ENCODE measurements around the gene GPR156. TPM values are rescaled to one million over a fixed set of nuclear protein-coding genes. Genes with fewer than 3 reads are reported as not detected.

GPR156 gene
- polyA plus RNA-seq, 2 of the 4 experiments (the other 2 are of a cell fraction): 0.43 to 0.68 TPM

GRCh38 chr3:120203621-120204020 is 81.4 kb downstream of the GPR156 start:
- 83% methylated on average over 7 of the region's 7 CpGs for WGBS (ENCODE audit: missing lambda C conversion rate)
- ATAC-seq (no peak), FAIRE-seq (no peak), DNase-seq (ENCODE audit: low read depth in 1 of 2, low spot score in 1 of 2) (no peak)
- ChIA-PET POLR2A (interaction anchor here (1.0 kb wide), 1 partner anchor 108 kb away, joined by 5 read pairs; no protein-coding TSS in a partner anchor), CTCF (interaction anchor here (1.3 kb wide), 1 partner anchor 312 kb away, joined by 4 read pairs; no protein-coding TSS in a partner anchor)
- no peaks in the 10 kb centered on the region for H3K9me3 ChIP-seq
- peaks cover 5% of the 10 kb centered on the region; the same call in 1 of the 3 replicates for H3K4me1 ChIP-seq
- no peak overlapping the region for H3K4me2 ChIP-seq
- H3K4me3 ChIP-seq: no peak overlapping the region
- no peak for TF ChIP-seq BHLHE40 (IDR thresholded peaks at IDR 0.05; ENCODE audit: low read depth, low read length)
- TF ChIP-seq ZFP36 (IDR thresholded peaks at IDR 0.05; ENCODE audit: borderline replicate concordance, partially characterized antibody): no peak
- TF ChIP-seq RARB (CRISPR knock-in tag; IDR thresholded peaks at IDR 0.05): no peak
- no peak for TF ChIP-seq CBX2 (IDR thresholded peaks at IDR 0.05; ENCODE audit: borderline replicate concordance, low read depth)
- no peak overlapping the region for H3K27ac ChIP-seq

- no peak for TF ChIP-seq PHF8 (IDR thresholded peaks at IDR 0.05; ENCODE audit: borderline replicate concordance, low read depth)
- H3K4me1 ChIP-seq: peaks cover 7% of the 10 kb centered on the region; the same call in 1 of the 3 replicates
- DNase-seq (ENCODE audit: low read depth in 1 of 2, low spot score in 1 of 2) (no peak), FAIRE-seq (no peak), ATAC-seq (no peak)
- no peak overlapping the region for H3K4me2 ChIP-seq
- no peaks in the 10 kb centered on the region for H3K9me3 ChIP-seq
- ChIA-PET POLR2A (interaction anchor here (1.0 kb wide), 1 partner anchor 108 kb away, joined by 5 read pairs; no protein-coding TSS in a partner anchor), CTCF (interaction anchor here (0.7 to 1.3 kb wide), 2 partner anchors 311 to 381 kb away, joined by 3 to 4 read pairs; no protein-coding TSS in a partner anchor)
- WGBS (ENCODE audit: missing lambda C conversion rate): 65% methylated on average over 2 of the region's 2 CpGs
- no peak overlapping the region for H3K27ac ChIP-seq
- H3K4me3 ChIP-seq: no peak overlapping the region
These were observed 82.0 kb downstream of the GPR156 start for GRCh38 chr3:120203016-120203415.

GRCh38 chr3:120202363-120202762 is 82.7 kb downstream of the GPR156 start:
- FAIRE-seq (no peak), ATAC-seq (no peak), DNase-seq (ENCODE audit: low read depth in 1 of 2, low spot score in 1 of 2) (no peak)
- ChIA-PET CTCF (interaction anchor here (0.7 to 1.3 kb wide), 2 partner anchors 310 to 381 kb away, joined by 3 to 4 read pairs; no protein-coding TSS in a partner anchor), POLR2A (interaction anchor here (1.0 kb wide), 1 partner anchor 107 kb away, joined by 5 read pairs; no protein-coding TSS in a partner anchor)
- H3K9me3 ChIP-seq: no peaks in the 10 kb centered on the region
- WGBS (ENCODE audit: missing lambda C conversion rate): 96% methylated on average over 2 of the region's 2 CpGs
- no peak overlapping the region for H3K27ac ChIP-seq
- H3K4me2 ChIP-seq: no peak overlapping the region
- H3K4me3 ChIP-seq: no peak overlapping the region
- TF ChIP-seq JUNB (IDR thresholded peaks at IDR 0.05) (no peak), CBX8 (IDR thresholded peaks at IDR 0.05) (no peak), POLR2AphosphoS2 (conservative IDR thresholded peaks at IDR 0.05; ENCODE audit: low read length) (no peak), EHMT2 (IDR thresholded peaks at IDR 0.05; ENCODE audit: low read depth) (no peak), RAD21 (conservative IDR thresholded peaks at IDR 0.05 in 1 of 2, IDR thresholded peaks at IDR 0.05 in 1 of 2) (no peak), ATOH8 (CRISPR knock-in tag; IDR thresholded peaks at IDR 0.05; ENCODE audit: low read depth) (no peak), FOSB (CRISPR knock-in tag; IDR thresholded peaks at IDR 0.05) (no peak), HES2 (IDR thresholded peaks at IDR 0.05) (no peak), SREBF2 (IDR thresholded peaks at IDR 0.05) (no peak), POLR2A (IDR thresholded peaks at IDR 0.05; ENCODE audit: low read length) (no peak), SMC3 (IDR thresholded peaks at IDR 0.05) (no peak), HOXA7 (CRISPR knock-in tag; IDR thresholded peaks at IDR 0.05) (no peak), EHF (CRISPR knock-in tag; IDR thresholded peaks at IDR 0.05) (no peak), KDM5A (IDR thresholded peaks at IDR 0.05) (no peak), RARB (CRISPR knock-in tag; IDR thresholded peaks at IDR 0.05) (no peak), KDM1A (IDR thresholded peaks at IDR 0.05; ENCODE audit: low read depth) (no peak), BHLHE40 (IDR thresholded peaks at IDR 0.05; ENCODE audit: low read depth, low read length) (no peak), EP300 (IDR thresholded peaks at IDR 0.05) (no peak)
- TF ChIP-seq, protein P1, sequence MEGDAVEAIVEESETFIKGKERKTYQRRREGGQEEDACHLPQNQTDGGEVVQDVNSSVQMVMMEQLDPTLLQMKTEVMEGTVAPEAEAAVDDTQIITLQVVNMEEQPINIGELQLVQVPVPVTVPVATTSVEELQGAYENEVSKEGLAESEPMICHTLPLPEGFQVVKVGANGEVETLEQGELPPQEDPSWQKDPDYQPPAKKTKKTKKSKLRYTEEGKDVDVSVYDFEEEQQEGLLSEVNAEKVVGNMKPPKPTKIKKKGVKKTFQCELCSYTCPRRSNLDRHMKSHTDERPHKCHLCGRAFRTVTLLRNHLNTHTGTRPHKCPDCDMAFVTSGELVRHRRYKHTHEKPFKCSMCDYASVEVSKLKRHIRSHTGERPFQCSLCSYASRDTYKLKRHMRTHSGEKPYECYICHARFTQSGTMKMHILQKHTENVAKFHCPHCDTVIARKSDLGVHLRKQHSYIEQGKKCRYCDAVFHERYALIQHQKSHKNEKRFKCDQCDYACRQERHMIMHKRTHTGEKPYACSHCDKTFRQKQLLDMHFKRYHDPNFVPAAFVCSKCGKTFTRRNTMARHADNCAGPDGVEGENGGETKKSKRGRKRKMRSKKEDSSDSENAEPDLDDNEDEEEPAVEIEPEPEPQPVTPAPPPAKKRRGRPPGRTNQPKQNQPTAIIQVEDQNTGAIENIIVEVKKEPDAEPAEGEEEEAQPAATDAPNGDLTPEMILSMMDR (IDR thresholded peaks at IDR 0.05): no peak
- TF ChIP-seq, protein P2, sequence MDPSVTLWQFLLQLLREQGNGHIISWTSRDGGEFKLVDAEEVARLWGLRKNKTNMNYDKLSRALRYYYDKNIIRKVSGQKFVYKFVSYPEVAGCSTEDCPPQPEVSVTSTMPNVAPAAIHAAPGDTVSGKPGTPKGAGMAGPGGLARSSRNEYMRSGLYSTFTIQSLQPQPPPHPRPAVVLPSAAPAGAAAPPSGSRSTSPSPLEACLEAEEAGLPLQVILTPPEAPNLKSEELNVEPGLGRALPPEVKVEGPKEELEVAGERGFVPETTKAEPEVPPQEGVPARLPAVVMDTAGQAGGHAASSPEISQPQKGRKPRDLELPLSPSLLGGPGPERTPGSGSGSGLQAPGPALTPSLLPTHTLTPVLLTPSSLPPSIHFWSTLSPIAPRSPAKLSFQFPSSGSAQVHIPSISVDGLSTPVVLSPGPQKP (IDR thresholded peaks at IDR 0.05; ENCODE audit: low read depth, low read length): no peak
- peaks cover 7% of the 10 kb centered on the region; the same call in 1 of the 3 replicates for H3K4me1 ChIP-seq

Measured in A549 (cell line).